OCI-LY1 (cell line): ENCODE results near the gene OTUD6A.

ENCODE experiments used
- H2AFZ ChIP-seq: fragments of 200-600 bp; sonication (generic), shearing (Covaris generic); 2 replicates; pipeline ENCODE4 v1.6.0; 2014; ENCODE audit warnings: antibody characterized with exemption, mild to moderate bottlenecking, low read length
- H3F3A ChIP-seq: fragments of 200-600 bp; sonication (generic), shearing (Covaris generic); 2 replicates; pipeline ENCODE4 v1.6.0; 2014; ENCODE audit warnings: mild to moderate bottlenecking, antibody characterized with exemption, low read length, moderate library complexity; ENCODE audit not compliant: insufficient read depth
- H3K27ac ChIP-seq: fragments of 200-600 bp; sonication (generic); 2 replicates; pipeline ENCODE4 v1.5.1; 2014; ENCODE audit warnings: low read length, mixed run types, mild to moderate bottlenecking, low read depth; ENCODE audit not compliant: poor library complexity, severe bottlenecking
- H3K27me3 ChIP-seq: fragments of 200-600 bp; sonication (generic); 2 replicates; pipeline ENCODE4 v1.6.0; 2014; ENCODE audit warnings: antibody characterized with exemption, mild to moderate bottlenecking, low read length, moderate library complexity; ENCODE audit not compliant: insufficient read depth
- H3K36me3 ChIP-seq: fragments of 200-600 bp; sonication (generic); 2 replicates; pipeline ENCODE4 v1.6.1; 2014; ENCODE audit warnings: mild to moderate bottlenecking, antibody characterized with exemption, low read length, moderate library complexity, mixed read lengths; ENCODE audit not compliant: insufficient read depth
- H3K4me1 ChIP-seq: fragments of 200-600 bp; sonication (generic); 2 replicates; pipeline ENCODE4 v1.5.1; 2014; ENCODE audit warnings: mild to moderate bottlenecking, low read length, moderate library complexity; ENCODE audit not compliant: insufficient read depth, severe bottlenecking
- H3K4me2 ChIP-seq: fragments of 200-600 bp; sonication (generic), shearing (Covaris generic); 2 replicates; pipeline ENCODE4 v1.6.1; 2014; ENCODE audit warnings: low read length
- H3K4me3 ChIP-seq: fragments of 200-600 bp; sonication (generic); 2 replicates; pipeline ENCODE4 v1.5.1; 2014; ENCODE audit warnings: low read length, low read depth, mild to moderate bottlenecking, mixed read lengths; ENCODE audit not compliant: poor library complexity, severe bottlenecking
- H3K79me2 ChIP-seq: fragments of 200-600 bp; shearing (Covaris generic); 2 replicates; pipeline ENCODE4 v1.6.1; 2016; ENCODE audit warnings: mixed run types, low read length, mixed read lengths; ENCODE audit not compliant: insufficient read depth
- H3K9ac ChIP-seq: fragments of 200-600 bp; sonication (generic), shearing (Covaris generic); 2 replicates; pipeline ENCODE4 v1.6.1; 2014; ENCODE audit warnings: mild to moderate bottlenecking, low read length, mixed read lengths
- H3K9me2 ChIP-seq: fragments of 200-600 bp; sonication (generic), shearing (Covaris generic); 2 replicates; pipeline ENCODE4 v1.6.1; 2014; ENCODE audit warnings: low read depth, mild to moderate bottlenecking, low read length, mixed read lengths
- H3K9me3 ChIP-seq: fragments of 200-600 bp; shearing (Covaris generic); 2 replicates; pipeline ENCODE4 v1.6.1; 2014; ENCODE audit warnings: low read length, mixed read lengths
- H4K20me1 ChIP-seq: fragments of 200-600 bp; sonication (generic), shearing (Covaris generic); 2 replicates; pipeline ENCODE4 v1.6.0; 2016; ENCODE audit warnings: mild to moderate bottlenecking, low read length; ENCODE audit not compliant: insufficient read depth
- CTCF ChIP-seq: fragments of 200-600 bp; sonication (generic), shearing (Covaris generic); IDR thresholded peaks from 2 replicates; pipeline ENCODE4 v1.5.1; 2017; ENCODE audit warnings: mild to moderate bottlenecking, antibody characterized with exemption, low read length, moderate library complexity, mixed read lengths
- EZH2 ChIP-seq: fragments of 200-600 bp; sonication (generic), shearing (Covaris generic); IDR thresholded peaks from 2 replicates; pipeline ENCODE4 v1.8.0; 2017; ENCODE audit warnings: borderline replicate concordance, mixed run types, mild to moderate bottlenecking, antibody characterized with exemption, low read length, moderate library complexity, mixed read lengths

The OTUD6A gene

GRCh38 chrX:70034646-70035045, 27.6 kb upstream of the OTUD6A start:
- no peak for TF ChIP-seq EZH2
- TF ChIP-seq CTCF, result no peak
- H3K4me3 ChIP-seq, result no peak overlapping the region
- H3K4me2 ChIP-seq, result no peak overlapping the region

GRCh38 chrX:70038515-70038914, 23.7 kb upstream of the OTUD6A start:
- Histone ChIP-seq H3K9ac (no peak overlapping the region), H2AFZ (no peak overlapping the region), H3K36me3 (no peaks in the 10 kb centered on the region), H3K4me1 (no peaks in the 10 kb centered on the region), H3K9me2 (no peaks in the 10 kb centered on the region), H3K79me2 (no peaks in the 10 kb centered on the region), H3F3A (no peaks in the 10 kb centered on the region), H3K4me2 (no peak overlapping the region), H3K4me3 (no peak overlapping the region), H4K20me1 (no peaks in the 10 kb centered on the region), H3K27ac (no peak overlapping the region), H3K27me3 (no peaks in the 10 kb centered on the region), H3K9me3 (no peaks in the 10 kb centered on the region)
- no peak for TF ChIP-seq CTCF
- no peak for TF ChIP-seq EZH2

More at GRCh38 chrX:70034646-70035045, 27.6 kb upstream of the OTUD6A start:
- Histone ChIP-seq H3K27me3 (no peaks in the 10 kb centered on the region), H3K9me3 (no peaks in the 10 kb centered on the region), H3K27ac (no peak overlapping the region), H2AFZ (no peak overlapping the region), H3K36me3 (no peaks in the 10 kb centered on the region), H4K20me1 (no peaks in the 10 kb centered on the region), H3F3A (no peaks in the 10 kb centered on the region), H3K9me2 (no peaks in the 10 kb centered on the region), H3K79me2 (no peaks in the 10 kb centered on the region), H3K9ac (no peak overlapping the region), H3K4me1 (no peaks in the 10 kb centered on the region)

DNA sequence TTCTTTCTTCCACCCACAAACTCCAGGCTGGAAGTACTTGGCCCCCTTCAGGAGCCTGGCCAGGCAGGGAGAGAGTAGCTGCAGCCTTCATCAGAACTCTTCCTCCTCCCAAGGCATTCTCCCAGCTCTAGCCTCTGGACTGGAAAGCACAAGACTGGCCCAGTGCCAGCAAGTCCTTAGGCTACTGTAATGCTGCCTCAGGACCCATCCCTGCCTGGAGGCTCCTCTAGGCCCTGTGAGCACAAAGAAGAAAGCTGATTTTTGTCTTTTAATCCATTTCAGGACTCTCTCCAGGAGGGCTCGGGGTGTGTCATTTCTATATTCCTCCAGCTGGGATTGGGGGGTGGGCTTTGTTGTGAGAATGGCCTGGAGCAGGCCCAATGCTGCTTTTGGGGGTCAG, 23.3 kb upstream of the OTUD6A start:
- H3K4me3 ChIP-seq, result no peak overlapping the region
- H3K79me2 ChIP-seq, result no peaks in the 10 kb centered on the region
- H3K9me2 ChIP-seq, result no peaks in the 10 kb centered on the region
- H4K20me1 ChIP-seq, result no peaks in the 10 kb centered on the region
- no peak overlapping the region for H3K4me2 ChIP-seq
- H3K9me3 ChIP-seq, result no peaks in the 10 kb centered on the region
- H3K4me1 ChIP-seq, result no peaks in the 10 kb centered on the region
- H3F3A ChIP-seq, result no peaks in the 10 kb centered on the region
- no peak for TF ChIP-seq CTCF
- TF ChIP-seq EZH2, result no peak
- no peak overlapping the region for H3K27ac ChIP-seq
- H3K27me3 ChIP-seq, result no peaks in the 10 kb centered on the region
- no peak overlapping the region for H3K9ac ChIP-seq
- no peaks in the 10 kb centered on the region for H3K36me3 ChIP-seq
- no peak overlapping the region for H2AFZ ChIP-seq
